HG03520 (cell line): ENCODE data around the gene NDRG4.
A peak's percentile ranks its signal among the peaks of the same experiment; 100 is the strongest.

Experiments used
- ATAC-seq: cut with Tn5 transposase; IDR thresholded peaks from one replicate; pipeline ENCODE4 v1.9.1; 2021; ENCODE audit warnings: mild to moderate bottlenecking, moderate library complexity; ENCODE audit not compliant: unreplicated experiment

Gene NDRG4

GRCh38 chr16:58493756-58494431 is 6.0 kb upstream of the NDRG4 start:
- no peak for ATAC-seq

GRCh38 chr16:58494981-58495520 is 4.9 kb upstream of the NDRG4 start:
- ATAC-seq, result peak; percentile 58

DNA sequence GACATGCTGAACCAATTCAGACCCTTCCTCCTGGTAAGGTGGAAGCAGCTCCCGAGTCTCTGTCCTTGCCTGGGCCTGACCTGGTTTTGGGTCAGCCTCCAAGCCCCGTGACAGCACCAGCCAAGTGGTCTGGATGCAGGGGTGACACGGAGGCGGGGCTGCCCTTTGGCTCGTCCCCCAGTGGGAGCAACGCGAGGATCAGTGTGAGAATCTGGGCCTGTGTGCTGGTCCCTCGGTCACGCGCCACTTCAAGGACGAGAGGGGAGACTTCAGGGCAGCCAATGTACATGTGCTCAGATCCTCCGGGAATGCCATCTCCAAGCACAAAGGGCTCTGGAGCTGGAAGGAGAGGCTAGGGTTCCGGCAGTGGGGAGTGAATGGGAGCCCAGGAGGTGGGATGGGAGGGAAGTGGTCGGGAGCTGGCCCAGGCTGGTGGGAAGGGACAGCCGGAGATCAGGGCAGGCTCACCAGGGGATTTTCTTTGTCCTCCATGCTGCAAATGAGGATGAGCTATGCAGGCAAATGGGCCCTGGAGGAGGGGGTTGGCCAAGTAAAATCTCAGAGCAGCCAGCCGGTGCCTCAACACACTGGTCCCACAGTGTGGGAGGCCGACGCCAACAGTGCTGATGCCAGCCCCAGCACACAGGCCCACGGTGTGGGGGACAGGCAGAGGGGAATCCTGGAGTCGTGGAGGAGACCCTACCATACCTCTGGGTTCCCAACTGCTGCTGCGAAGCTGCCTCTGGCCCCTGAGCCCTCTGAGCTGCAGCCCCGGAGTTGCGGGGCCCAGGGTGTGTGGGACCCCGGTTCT is 4.2 kb upstream of the NDRG4 start:
- ATAC-seq, result no peak

- ATAC-seq, result no peak
These were observed 2.5 kb upstream of the NDRG4 start for GRCh38 chr16:58497468-58497867.

DNA sequence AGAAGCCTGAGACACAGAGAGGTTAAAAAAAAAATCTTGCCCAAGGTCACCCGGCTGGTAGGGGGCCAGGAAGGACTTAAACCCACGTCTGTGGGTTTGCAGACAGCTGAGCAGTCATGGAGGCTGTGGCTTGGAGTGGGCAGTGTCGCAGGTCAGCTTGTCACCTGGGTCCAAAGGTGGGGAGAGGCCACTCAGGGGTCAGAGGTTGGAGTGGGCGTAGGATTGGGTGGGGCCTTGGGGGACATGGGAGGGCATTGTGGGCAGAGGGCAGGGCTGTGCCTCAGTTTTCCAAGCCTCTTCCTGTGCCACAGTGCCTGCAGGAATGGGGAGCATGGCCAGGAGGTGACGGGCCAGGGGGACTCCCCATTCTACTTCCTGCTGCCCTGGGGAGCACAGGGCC is 2.0 kb upstream of the NDRG4 start:
- no peak for ATAC-seq

DNA sequence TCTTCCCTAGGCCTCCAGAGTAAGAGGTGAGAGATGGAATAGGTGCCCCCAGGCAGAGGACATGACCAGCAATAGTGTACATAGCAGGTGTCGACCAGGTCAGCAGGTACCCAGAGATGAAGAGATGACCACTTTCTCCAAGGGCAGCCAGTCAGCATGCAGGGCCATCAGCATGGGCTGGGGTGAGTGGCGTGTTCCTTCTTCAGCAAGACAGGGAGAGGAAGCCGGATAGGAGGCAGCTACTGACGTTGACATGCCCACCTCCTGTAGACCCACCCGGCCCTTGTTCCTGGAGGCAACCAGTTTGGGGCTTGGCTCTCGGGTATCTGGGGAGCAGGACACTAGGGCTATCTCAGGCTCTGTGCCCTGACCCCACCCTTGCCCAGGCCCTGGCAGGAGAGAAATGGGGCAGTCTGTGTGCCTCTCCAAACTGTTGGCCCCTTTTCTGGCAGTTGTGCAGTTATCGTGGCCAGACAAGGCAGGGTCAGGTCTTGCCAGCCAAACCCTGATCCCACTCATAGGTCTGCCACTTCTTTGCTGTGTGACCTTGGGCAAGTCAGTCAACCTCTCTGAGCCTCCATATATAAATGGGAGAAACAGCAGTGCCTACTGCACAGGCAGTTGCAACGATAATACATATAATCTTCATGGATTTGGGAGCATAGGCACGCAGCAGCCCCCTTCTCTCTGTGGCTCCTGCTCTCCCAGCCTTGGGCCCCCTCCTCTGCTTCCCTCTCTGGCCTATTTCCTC is 1.4 kb upstream of the NDRG4 start:
- ATAC-seq, result no peak

DNA sequence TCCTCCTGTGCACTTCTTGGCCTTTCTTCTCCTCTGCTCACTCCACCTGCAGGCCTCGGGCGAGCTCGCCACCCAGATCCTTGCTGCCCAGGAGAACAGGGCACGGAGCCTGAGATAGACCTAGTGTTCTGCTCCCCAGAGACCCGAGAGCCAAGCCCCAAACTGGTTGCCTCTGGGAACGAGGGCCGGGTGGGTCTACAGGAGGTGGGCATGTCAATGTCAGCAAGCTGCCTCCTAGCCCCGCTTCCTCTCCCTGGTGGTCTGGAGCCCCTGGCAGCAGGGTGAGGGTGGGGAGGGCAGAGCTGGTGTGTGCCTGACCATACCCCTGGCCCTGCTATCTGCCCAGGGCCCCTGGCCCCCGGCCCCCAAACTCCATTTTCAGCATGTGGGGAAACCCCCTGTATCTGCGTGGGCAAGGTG is 841 bp upstream of the NDRG4 start:
- ATAC-seq, result no peak

GRCh38 chr16:58500430-58501241 is 693 bp downstream of the NDRG4 start:
- no peak for ATAC-seq

DNA sequence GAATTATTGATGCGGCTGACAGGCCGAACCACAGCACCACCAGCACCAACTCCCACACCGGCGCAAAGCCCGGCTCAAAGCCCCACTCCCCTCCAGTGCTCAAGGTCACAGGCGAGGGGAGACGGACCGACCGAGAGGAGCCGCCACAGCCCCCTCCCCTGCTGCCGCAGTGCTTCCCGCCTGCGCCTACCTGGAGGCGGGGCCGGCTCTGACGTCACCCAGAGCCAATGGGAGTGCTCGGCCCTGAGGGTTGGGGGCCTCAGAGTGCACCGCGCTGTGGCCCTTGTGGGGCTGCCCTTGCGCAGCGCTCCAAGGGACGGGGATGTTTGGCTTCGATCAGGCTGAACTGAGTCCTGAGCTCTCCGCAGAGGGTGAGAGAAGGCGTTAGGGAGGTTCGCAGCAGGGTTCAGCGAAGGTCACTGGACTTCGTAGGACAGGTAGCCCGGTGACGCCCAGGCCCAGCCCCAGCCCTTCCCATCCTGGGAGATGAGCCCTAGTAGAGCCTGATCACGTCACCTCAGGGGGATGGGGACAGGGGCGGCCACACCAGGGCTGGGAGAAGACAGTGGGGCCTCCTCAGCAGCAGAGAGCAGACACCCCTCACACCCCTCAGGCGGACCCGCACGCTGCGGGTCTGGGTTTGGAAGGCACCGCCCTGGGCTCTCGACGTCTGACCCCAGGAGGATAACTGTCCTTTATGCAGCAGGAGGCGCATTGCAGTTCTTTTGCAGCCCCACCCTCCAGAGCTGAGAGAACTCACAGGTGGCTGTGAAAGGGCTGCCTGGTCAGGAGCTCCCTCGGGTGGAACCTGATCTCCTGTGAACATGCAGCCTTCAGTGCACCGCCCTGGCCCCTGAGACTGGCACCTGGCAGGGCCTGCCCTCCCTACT is 1.5 kb downstream of the NDRG4 start:
- no peak for ATAC-seq

DNA sequence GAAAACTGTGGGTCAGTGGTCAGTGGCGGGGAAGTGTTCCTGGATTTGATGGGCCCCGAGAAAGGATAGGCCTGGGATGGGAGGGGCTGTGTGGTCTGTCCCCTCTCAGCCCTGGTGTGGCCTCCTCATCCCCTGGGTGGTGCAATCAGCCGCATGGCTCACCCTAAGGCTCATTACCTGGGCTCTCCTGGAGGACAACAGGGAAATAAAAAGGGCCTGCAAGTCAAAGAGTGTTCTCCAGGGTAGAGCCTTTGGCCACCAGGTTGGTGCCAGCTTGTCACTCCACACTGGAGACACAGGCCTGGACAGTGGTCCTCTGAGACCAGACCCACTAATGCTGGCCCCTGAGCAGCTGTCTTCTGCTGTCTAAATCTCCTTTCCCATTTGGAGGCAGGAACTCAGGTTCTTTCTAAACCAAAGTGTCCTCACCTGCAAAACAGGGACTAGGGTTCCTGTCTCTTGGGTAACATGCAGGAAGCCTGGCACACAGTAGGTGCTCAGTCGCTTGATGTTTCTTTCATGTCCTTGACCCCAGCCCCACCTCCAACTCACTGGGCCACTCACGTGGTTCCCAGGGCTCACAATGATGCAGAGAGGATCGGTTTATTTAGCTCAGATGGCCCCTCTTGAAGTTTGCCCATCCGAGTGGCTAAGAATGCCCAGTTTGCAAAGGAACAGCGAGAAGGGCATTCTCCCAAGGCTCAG is 2.4 kb downstream of the NDRG4 start:
- ATAC-seq, result no peak

- ATAC-seq, result no peak
These were observed 3.4 kb downstream of the NDRG4 start for GRCh38 chr16:58503166-58503862.

GRCh38 chr16:58503863-58504688 is 4.1 kb downstream of the NDRG4 start:
- ATAC-seq, result no peak

- no peak for ATAC-seq
These were observed 6.6 kb downstream of the NDRG4 start for GRCh38 chr16:58506241-58507194.

GRCh38 chr16:58507195-58507962 is 7.4 kb downstream of the NDRG4 start:
- no peak for ATAC-seq

DNA sequence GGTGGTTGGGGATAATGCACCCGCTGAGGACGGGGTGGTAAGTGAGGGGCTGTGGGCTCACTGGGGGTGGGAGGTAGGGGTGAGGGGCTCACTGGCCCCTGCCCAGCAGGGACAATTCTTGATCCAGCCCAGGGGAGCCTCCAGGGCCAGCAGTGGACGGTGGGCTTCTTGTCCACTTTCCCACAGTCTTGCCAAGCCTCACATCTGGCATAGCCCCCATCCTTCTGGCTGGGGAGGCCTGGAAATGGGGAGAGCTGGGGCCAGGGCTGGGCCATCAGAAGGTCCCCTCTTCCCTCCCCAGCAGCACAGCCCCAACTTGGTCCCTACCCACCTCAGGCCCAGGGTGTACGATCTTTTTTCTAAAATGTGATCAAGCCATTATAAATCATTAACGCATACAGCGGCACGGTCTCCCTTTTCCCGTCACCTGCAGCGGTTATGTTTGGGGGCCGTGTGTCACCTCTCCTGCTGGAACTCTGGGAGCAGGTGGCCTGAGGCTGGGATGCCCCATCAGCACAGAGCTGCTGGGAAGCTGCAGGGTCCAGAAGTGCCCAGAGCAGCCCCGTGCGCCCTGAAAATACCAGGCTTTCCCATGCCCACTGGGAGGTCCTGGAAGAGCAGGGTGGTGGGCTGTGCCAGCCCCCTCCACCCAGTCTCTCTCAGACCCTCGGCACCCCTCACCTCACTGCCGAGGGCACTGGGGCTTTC is 8.2 kb downstream of the NDRG4 start:
- no peak for ATAC-seq
